IMR-90 (cell line): ENCODE measurements around the gene KRTAP5-3. TPM values are rescaled to one million over a fixed set of nuclear protein-coding genes. Genes with fewer than 3 reads are reported as not detected.

ENCODE experiments used
- ATAC-seq: fragments of 200-7000 bp; cut with Tn5 transposase; 2 replicates; pipeline ENCODE4 v1.9.1; 2020; ENCODE audit warnings: low read depth, mild to moderate bottlenecking, moderate library complexity
- BruUV-seq: library from RNA; stranded (reverse); fragments of 400-500 nt; replicated peaks from 2 replicates; lab custom pipeline; 2021; lab: Mats Ljungman, UMichigan
- CTCF ChIA-PET: fragments of 300-600 bp; formaldehyde crosslinking; extraction: SDS; loops from one replicate; lab custom pipeline; 2021; ENCODE audit warnings: antibody characterized with exemption; lab: Yijun Ruan, JAX
- POLR2A ChIA-PET: fragments of 300-600 bp; sonication (Branson Sonifier 250); formaldehyde crosslinking; loops from one replicate; lab custom pipeline; 2022; ENCODE audit warnings: antibody characterized with exemption; ENCODE audit not compliant: unreplicated experiment; lab: Charles Lee
- DNase-seq: peaks from one replicate; pipeline ENCODE4 v3.0.0; 2013
- H2AFZ ChIP-seq: replicated peaks from 2 replicates; pipeline ENCODE3; 2013; ENCODE audit warnings: low read length, mild to moderate bottlenecking; ENCODE audit not compliant: poor library complexity
- H2AK5ac ChIP-seq: 2 replicates; pipeline ENCODE4 v1.6.1; 2013; ENCODE audit warnings: low read depth, low read length, inconsistent platforms
- H2AK9ac ChIP-seq: replicated peaks from 2 replicates; pipeline ENCODE3; 2013; ENCODE audit warnings: mild to moderate bottlenecking, low read depth, low read length, moderate library complexity; ENCODE audit not compliant: poor library complexity
- H2BK120ac ChIP-seq: 2 replicates; pipeline ENCODE4 v1.6.1; 2013; ENCODE audit warnings: low read depth, low read length, inconsistent platforms
- H2BK15ac ChIP-seq: 3 replicates; pipeline ENCODE4 v1.6.1; 2013; ENCODE audit warnings: low read depth, low read length, inconsistent platforms
- H2BK20ac ChIP-seq: 2 replicates; pipeline ENCODE4 v1.6.1; 2013; ENCODE audit warnings: low read depth, mild to moderate bottlenecking, inconsistent platforms, low read length, moderate library complexity
- H2BK5ac ChIP-seq: 2 replicates; pipeline ENCODE4 v1.6.1; 2013; ENCODE audit warnings: mild to moderate bottlenecking, low read depth, low read length, inconsistent platforms; ENCODE audit not compliant: poor library complexity, severe bottlenecking
- H3K14ac ChIP-seq: replicated peaks from 2 replicates; pipeline ENCODE4 v1.6.1; 2013; ENCODE audit warnings: low read depth, low read length, inconsistent platforms
- H3K18ac ChIP-seq: 2 replicates; pipeline ENCODE4 v1.6.1; 2013; ENCODE audit warnings: low read depth, low read length, control low read depth
- H3K23ac ChIP-seq: 2 replicates; pipeline ENCODE4 v1.6.1; 2013; ENCODE audit warnings: low read depth, low read length, inconsistent platforms
- H3K27ac ChIP-seq: 2 replicates; pipeline ENCODE4 v1.5.1; 2013; ENCODE audit warnings: mild to moderate bottlenecking, control low read depth, low read length; ENCODE audit not compliant: insufficient read depth
- H3K27me3 ChIP-seq: 2 replicates; pipeline ENCODE4 v1.6.1; 2013; ENCODE audit warnings: low read length; ENCODE audit not compliant: control insufficient read depth, insufficient read depth
- H3K36me3 ChIP-seq: 2 replicates; pipeline ENCODE4 v1.6.1; 2013; ENCODE audit warnings: low read length, mixed read lengths; ENCODE audit not compliant: control insufficient read depth, insufficient read depth
- H3K4ac ChIP-seq: 2 replicates; pipeline ENCODE4 v1.6.1; 2013; ENCODE audit warnings: low read depth, low read length, inconsistent platforms
- H3K4me1 ChIP-seq: 2 replicates; pipeline ENCODE4 v1.6.1; 2013; ENCODE audit warnings: low read length, mixed read lengths; ENCODE audit not compliant: control insufficient read depth, insufficient read depth
- H3K4me2 ChIP-seq: 2 replicates; pipeline ENCODE4 v1.6.1; 2013; ENCODE audit warnings: low read depth, mild to moderate bottlenecking, control low read depth, low read length, moderate library complexity
- H3K4me3 ChIP-seq: 2 replicates; pipeline ENCODE4 v1.5.1; 2013; ENCODE audit warnings: low read depth, mild to moderate bottlenecking, control low read depth, low read length, moderate library complexity; ENCODE audit not compliant: insufficient read depth
- H3K56ac ChIP-seq: 2 replicates; pipeline ENCODE4 v1.6.1; 2013; ENCODE audit warnings: low read length, inconsistent platforms; ENCODE audit not compliant: insufficient read depth; ENCODE audit errors: extremely low read depth
- H3K79me1 ChIP-seq, 2 experiments: 2 replicates each; pipeline ENCODE4 v1.6.1; 2013; ENCODE audit warnings: low read length in 2 of 2, inconsistent platforms in 1 of 2, low read depth in 1 of 2
- H3K9ac ChIP-seq: 2 replicates; pipeline ENCODE4 v1.6.1; 2013; ENCODE audit warnings: low read depth, low read length, control low read depth
- H3K9me1 ChIP-seq: 2 replicates; pipeline ENCODE4 v1.6.1; 2013; ENCODE audit warnings: low read length, inconsistent platforms; ENCODE audit not compliant: insufficient read depth
- H3K9me3 ChIP-seq: 2 replicates; pipeline ENCODE4 v1.6.1; 2013; ENCODE audit warnings: low read length; ENCODE audit not compliant: control insufficient read depth, insufficient read depth
- H4K20me1 ChIP-seq: 2 replicates; pipeline ENCODE4 v1.6.1; 2013; ENCODE audit warnings: low read length, inconsistent platforms; ENCODE audit not compliant: insufficient read depth
- H4K5ac ChIP-seq: 2 replicates; pipeline ENCODE4 v1.6.1; 2013; ENCODE audit warnings: mild to moderate bottlenecking, low read depth, low read length, control low read depth
- H4K8ac ChIP-seq, 2 experiments: 2 replicates each; pipeline ENCODE4 v1.6.1; 2013; ENCODE audit warnings: low read depth in 2 of 2, low read length in 2 of 2, control low read depth in 1 of 2, inconsistent platforms in 1 of 2
- H4K91ac ChIP-seq: 2 replicates; pipeline ENCODE4 v1.6.1; 2013; ENCODE audit warnings: low read depth, low read length, inconsistent platforms; ENCODE audit not compliant: insufficient read depth
- BHLHE40 ChIP-seq: fragments of 150-350 bp; IDR thresholded peaks from 2 replicates; pipeline ENCODE4 v1.6.1; 2016; ENCODE audit warnings: mild to moderate bottlenecking, low read depth, low read length
- CEBPB ChIP-seq: IDR thresholded peaks from 2 replicates; pipeline ENCODE4 v1.6.1; 2012; ENCODE audit warnings: low read depth, low read length, improper control_type of control experiment
- CHD1 ChIP-seq: IDR thresholded peaks from 2 replicates; pipeline ENCODE4 v1.6.1; 2012; ENCODE audit warnings: low read depth, low read length, improper control_type of control experiment
- FOS ChIP-seq: fragments of 150-350 bp; IDR thresholded peaks from 2 replicates; pipeline ENCODE4 v1.6.1; 2016; ENCODE audit warnings: low read depth, low read length
- MAFK ChIP-seq: IDR thresholded peaks from 2 replicates; pipeline ENCODE4 v1.6.1; 2012; ENCODE audit warnings: low read depth, low read length, improper control_type of control experiment
- MAZ ChIP-seq: IDR thresholded peaks from 2 replicates; pipeline ENCODE4 v1.6.1; 2012; ENCODE audit warnings: low read depth, mild to moderate bottlenecking, low read length, improper control_type of control experiment, moderate library complexity, borderline replicate concordance
- MXI1 ChIP-seq: IDR thresholded peaks from 2 replicates; pipeline ENCODE4 v1.6.1; 2012; ENCODE audit warnings: low read depth, mild to moderate bottlenecking, low read length, moderate library complexity, borderline replicate concordance
- NFE2L2 ChIP-seq: fragments of 150-350 bp; IDR thresholded peaks from 2 replicates; pipeline ENCODE4 v1.6.1; 2016; ENCODE audit warnings: low read depth, mild to moderate bottlenecking, low read length
- POLR2A ChIP-seq: IDR thresholded peaks from 2 replicates; pipeline ENCODE4 v1.6.1; 2012; ENCODE audit warnings: mild to moderate bottlenecking, low read depth, low read length
- RAD21 ChIP-seq: IDR thresholded peaks from 2 replicates; pipeline ENCODE4 v1.6.1; 2012; ENCODE audit warnings: low read length, improper control_type of control experiment
- RCOR1 ChIP-seq: IDR thresholded peaks from 2 replicates; pipeline ENCODE4 v1.6.1; 2012; ENCODE audit warnings: mild to moderate bottlenecking, low read length, improper control_type of control experiment; ENCODE audit not compliant: insufficient replicate concordance
- RFX5 ChIP-seq: IDR thresholded peaks from 2 replicates; pipeline ENCODE4 v1.8.0; 2012; ENCODE audit warnings: low read depth, mild to moderate bottlenecking, low read length, moderate library complexity
- SMC3 ChIP-seq: fragments of 150-350 bp; IDR thresholded peaks from 2 replicates; pipeline ENCODE4 v1.6.1; 2016; ENCODE audit warnings: low read depth, mild to moderate bottlenecking, antibody characterized with exemption, low read length, moderate library complexity
- WGBS, 2 experiments: methylation state at CpG; one replicate each; pipeline versions ENCODE4 v1.1.5 to v1.1.7; 2013; ENCODE audit warnings: missing lambda C conversion rate in 2 of 2; ENCODE audit not compliant: insufficient read length in 1 of 2; ENCODE audit errors: extremely low coverage in 2 of 2; 5-methylcytosine and 5-hydroxymethylcytosine counted together
- dilution Hi-C: fragments of 300-500 bp; cut with HindIII; formaldehyde crosslinking; loops from one replicate; pipeline ENCODE4 v1.14.3; 2018; ENCODE audit warnings: low sequenced_read_pairs; ENCODE audit not compliant: unreplicated experiment
- in situ Hi-C: fragments of 300-500 bp; cut with MboI; formaldehyde crosslinking; loops from 3 replicates; pipeline ENCODE4 v1.14.3; 2019; ENCODE audit warnings: low sequenced_read_pairs, inconsistent platforms, mixed read lengths
- intact Hi-C: fragments of 100-400 bp; cut with micrococcal nuclease; formaldehyde crosslinking; loops from 2 replicates; pipeline ENCODE4 v1.10.0; 2022
- polyA plus RNA-seq, 3 experiments: library from polyadenylated mRNA; depleted of rRNA; stranded (reverse); fragments of >200 nt; gene quantifications; 2 replicates each; pipeline ENCODE4 v1.2.3, GENCODE V29; 2012; ENCODE audit warnings: low replicate concordance in 1 of 3
- total RNA-seq: library from RNA; depleted of rRNA; stranded (reverse); fragments of >200 nt; gene quantifications from 2 replicates; pipeline ENCODE4 v1.2.3, GENCODE V29; 2012
- TF ChIP-seq, protein P1 (sequence below): conservative IDR thresholded peaks from 2 replicates; pipeline ENCODE4 v1.5.1; 2012; ENCODE audit warnings: mild to moderate bottlenecking, low read depth, low read length, improper control_type of control experiment
- TF ChIP-seq, protein P2 (sequence below): fragments of 150-350 bp; IDR thresholded peaks from 2 replicates; pipeline ENCODE4 v1.6.1; 2016; ENCODE audit warnings: low read depth, mild to moderate bottlenecking, low read length, moderate library complexity, borderline replicate concordance
- TF ChIP-seq, protein P3 (sequence below): fragments of 150-350 bp; IDR thresholded peaks from 2 replicates; pipeline ENCODE4 v1.6.1; 2017; ENCODE audit warnings: mild to moderate bottlenecking, antibody characterized with exemption, low read length, low read depth

The KRTAP5-3 gene
- total and polyA plus RNA-seq, 2 of the 4 experiments (the other 2 are of a cell fraction), result not detected

DNA sequence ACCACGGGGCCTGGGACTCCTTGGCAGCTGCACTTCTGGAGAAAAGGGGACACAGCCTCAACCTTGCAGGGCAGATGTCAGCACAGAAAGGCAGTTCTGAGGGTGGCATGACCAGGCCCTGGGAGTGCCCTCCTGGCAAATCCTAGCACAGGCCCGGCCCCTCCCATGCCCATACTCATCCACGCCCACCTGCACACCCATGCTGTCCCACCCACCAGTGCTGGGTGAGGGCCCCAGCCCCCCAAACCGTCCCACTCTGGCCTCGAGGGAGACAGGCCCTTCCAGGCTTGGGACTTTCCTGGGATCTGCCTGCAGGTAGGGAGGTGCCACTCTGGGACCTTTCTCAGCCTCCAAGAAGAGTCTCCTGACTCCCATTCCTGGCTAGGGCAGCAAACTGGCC lies 46.3 kb downstream of the KRTAP5-3 start:
- peaks cover 47% of the 10 kb centered on the region for H4K20me1 ChIP-seq
- ATAC-seq, result no peak
- WGBS, 2 experiments, result no CpG with 5 or more reads among the region's 5 CpGs

More for the DNA sequence above, 46.3 kb downstream of the KRTAP5-3 start:
- H4K91ac ChIP-seq, result no peak overlapping the region
- no peak overlapping the region for H3K18ac ChIP-seq
- TF ChIP-seq RAD21 (no peak), MAFK (no peak), FOS (no peak), CHD1 (no peak), MAZ (no peak), CEBPB (no peak), RCOR1 (no peak), MXI1 (no peak), SMC3 (no peak), NFE2L2 (no peak), RFX5 (no peak), BHLHE40 (no peak), POLR2A (no peak)
- TF ChIP-seq, protein P1, sequence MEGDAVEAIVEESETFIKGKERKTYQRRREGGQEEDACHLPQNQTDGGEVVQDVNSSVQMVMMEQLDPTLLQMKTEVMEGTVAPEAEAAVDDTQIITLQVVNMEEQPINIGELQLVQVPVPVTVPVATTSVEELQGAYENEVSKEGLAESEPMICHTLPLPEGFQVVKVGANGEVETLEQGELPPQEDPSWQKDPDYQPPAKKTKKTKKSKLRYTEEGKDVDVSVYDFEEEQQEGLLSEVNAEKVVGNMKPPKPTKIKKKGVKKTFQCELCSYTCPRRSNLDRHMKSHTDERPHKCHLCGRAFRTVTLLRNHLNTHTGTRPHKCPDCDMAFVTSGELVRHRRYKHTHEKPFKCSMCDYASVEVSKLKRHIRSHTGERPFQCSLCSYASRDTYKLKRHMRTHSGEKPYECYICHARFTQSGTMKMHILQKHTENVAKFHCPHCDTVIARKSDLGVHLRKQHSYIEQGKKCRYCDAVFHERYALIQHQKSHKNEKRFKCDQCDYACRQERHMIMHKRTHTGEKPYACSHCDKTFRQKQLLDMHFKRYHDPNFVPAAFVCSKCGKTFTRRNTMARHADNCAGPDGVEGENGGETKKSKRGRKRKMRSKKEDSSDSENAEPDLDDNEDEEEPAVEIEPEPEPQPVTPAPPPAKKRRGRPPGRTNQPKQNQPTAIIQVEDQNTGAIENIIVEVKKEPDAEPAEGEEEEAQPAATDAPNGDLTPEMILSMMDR, result no peak
- TF ChIP-seq, protein P2, sequence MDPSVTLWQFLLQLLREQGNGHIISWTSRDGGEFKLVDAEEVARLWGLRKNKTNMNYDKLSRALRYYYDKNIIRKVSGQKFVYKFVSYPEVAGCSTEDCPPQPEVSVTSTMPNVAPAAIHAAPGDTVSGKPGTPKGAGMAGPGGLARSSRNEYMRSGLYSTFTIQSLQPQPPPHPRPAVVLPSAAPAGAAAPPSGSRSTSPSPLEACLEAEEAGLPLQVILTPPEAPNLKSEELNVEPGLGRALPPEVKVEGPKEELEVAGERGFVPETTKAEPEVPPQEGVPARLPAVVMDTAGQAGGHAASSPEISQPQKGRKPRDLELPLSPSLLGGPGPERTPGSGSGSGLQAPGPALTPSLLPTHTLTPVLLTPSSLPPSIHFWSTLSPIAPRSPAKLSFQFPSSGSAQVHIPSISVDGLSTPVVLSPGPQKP, result no peak
- TF ChIP-seq, protein P3, sequence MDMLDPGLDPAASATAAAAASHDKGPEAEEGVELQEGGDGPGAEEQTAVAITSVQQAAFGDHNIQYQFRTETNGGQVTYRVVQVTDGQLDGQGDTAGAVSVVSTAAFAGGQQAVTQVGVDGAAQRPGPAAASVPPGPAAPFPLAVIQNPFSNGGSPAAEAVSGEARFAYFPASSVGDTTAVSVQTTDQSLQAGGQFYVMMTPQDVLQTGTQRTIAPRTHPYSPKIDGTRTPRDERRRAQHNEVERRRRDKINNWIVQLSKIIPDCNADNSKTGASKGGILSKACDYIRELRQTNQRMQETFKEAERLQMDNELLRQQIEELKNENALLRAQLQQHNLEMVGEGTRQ, result no peak
- no TSS peak for BruUV-seq
- H3K9me3 ChIP-seq, result no peaks in the 10 kb centered on the region
- no peak overlapping the region for H2BK120ac ChIP-seq
- no peak overlapping the region for H3K23ac ChIP-seq
- in situ Hi-C loops (no loop called here), intact Hi-C loops (no loop called here), dilution Hi-C loops (no loop called here)
- H3K4me1 ChIP-seq, result peaks cover 29% of the 10 kb centered on the region
- no peak overlapping the region for H2AK5ac ChIP-seq
- no peak overlapping the region for H3K4me2 ChIP-seq
- H2BK20ac ChIP-seq, result no peak overlapping the region
- no peak overlapping the region for H3K9ac ChIP-seq
- ChIA-PET POLR2A (no interaction called here), CTCF (no interaction called here)
- H3K9me1 ChIP-seq, result peaks cover 23% of the 10 kb centered on the region
- no peak overlapping the region for H2BK5ac ChIP-seq
- H2BK15ac ChIP-seq, result no peak overlapping the region
- peaks cover 16% of the 10 kb centered on the region for H3K36me3 ChIP-seq
- no peak overlapping the region for H3K4ac ChIP-seq
- no peak overlapping the region for H4K5ac ChIP-seq
- DNase-seq, result no peak
- no peak overlapping the region for H4K8ac ChIP-seq
- H2AFZ ChIP-seq, result no peak overlapping the region
- H3K27me3 ChIP-seq, result no peaks in the 10 kb centered on the region
- peaks cover 4 to 31% of the 10 kb centered on the region in 2 experiments; a peak in 2 of 4 replicates for H3K79me1 ChIP-seq
- H3K14ac ChIP-seq, result no peak overlapping the region
- no peak overlapping the region for H3K4me3 ChIP-seq
- H3K56ac ChIP-seq, result no peak overlapping the region
- no peak overlapping the region for H2AK9ac ChIP-seq
- no peak overlapping the region for H3K27ac ChIP-seq
